LoVo (cell line): ENCODE measurements around the gene KLHDC8A.
"Not testable (repeated sequence)": the region's sequence is repeated elsewhere in the genome, so short reads cannot be mapped to it uniquely, and the experiment has no call there.

Source experiments
- DNase-seq: peaks from one replicate; pipeline ENCODE4 v3.0.0-alpha.2; 2016; ENCODE audit warnings: low spot score

Gene KLHDC8A

GRCh38 chr1:205318231-205318991 is 38.3 kb downstream of the KLHDC8A start:
- peak; percentile 38 for DNase-seq

- peak; percentile 91 for DNase-seq
These were observed 39.3 kb downstream of the KLHDC8A start for GRCh38 chr1:205317311-205317917.

- no peak for DNase-seq
These were observed 40.6 kb downstream of the KLHDC8A start for GRCh38 chr1:205316161-205316566.

GRCh38 chr1:205315008-205315618 is 41.6 kb downstream of the KLHDC8A start:
- no peak for DNase-seq

- no peak for DNase-seq
These were observed 43.0 kb downstream of the KLHDC8A start for GRCh38 chr1:205313563-205314308.

GRCh38 chr1:205312866-205313562 is 43.7 kb downstream of the KLHDC8A start:
- DNase-seq = no peak

- DNase-seq = no peak
These were observed 45.6 kb downstream of the KLHDC8A start for GRCh38 chr1:205310976-205311704.

- DNase-seq = no peak
These were observed 47.0 kb downstream of the KLHDC8A start for GRCh38 chr1:205309741-205310140.

- DNase-seq = peak; percentile 79
These were observed 49.7 kb downstream of the KLHDC8A start for GRCh38 chr1:205306929-205307566.

GRCh38 chr1:205304695-205305070 is 52.0 kb downstream of the KLHDC8A start:
- no peak for DNase-seq

GRCh38 chr1:205304046-205304694 is 52.6 kb downstream of the KLHDC8A start:
- no peak for DNase-seq

GRCh38 chr1:205303247-205303888 is 53.4 kb downstream of the KLHDC8A start:
- no peak for DNase-seq

- DNase-seq = no peak
These were observed 54.7 kb downstream of the KLHDC8A start for GRCh38 chr1:205301842-205302588.

GRCh38 chr1:205301205-205301821 is 55.4 kb downstream of the KLHDC8A start:
- peak; percentile 54 for DNase-seq

- DNase-seq = no peak
These were observed 56.6 kb downstream of the KLHDC8A start for GRCh38 chr1:205300149-205300548.

- DNase-seq = peak; percentile 61
These were observed 58.3 kb downstream of the KLHDC8A start for GRCh38 chr1:205298191-205298994.

- DNase-seq = not testable (repeated sequence)
These were observed 59.1 kb downstream of the KLHDC8A start for GRCh38 chr1:205297546-205298177.
